Left ventricle myocardium inferior (tissue), 1 donor: Measurements from ENCODE around the gene NPM3. TPM values are rescaled to one million over a fixed set of nuclear protein-coding genes. Genes with fewer than 3 reads are reported as not detected.

Experiments used
- DNase-seq: peaks from one replicate; pipeline ENCODE4 v3.0.0-alpha.2; 2020
- H3K27ac ChIP-seq: fragments of 200-600 bp; replicated peaks from 2 replicates; pipeline ENCODE4 v1.8.0; 2021
- H3K27me3 ChIP-seq: fragments of 200-600 bp; 2 replicates; pipeline ENCODE4 v1.8.0; 2021; ENCODE audit warnings: low read depth
- H3K36me3 ChIP-seq: fragments of 200-600 bp; 2 replicates; pipeline ENCODE4 v1.8.0; 2021
- H3K4me1 ChIP-seq: fragments of 200-600 bp; 2 replicates; pipeline ENCODE4 v1.8.0; 2021
- H3K4me3 ChIP-seq: fragments of 200-600 bp; 2 replicates; pipeline ENCODE4 v1.8.0; 2021; ENCODE audit warnings: mild to moderate bottlenecking, moderate library complexity
- H3K9me3 ChIP-seq: fragments of 200-600 bp; replicated peaks from 2 replicates; pipeline ENCODE4 v1.8.0; 2021
- CTCF ChIP-seq: fragments of 200-600 bp; IDR thresholded peaks from 2 replicates; pipeline ENCODE4 v1.8.0; 2021; ENCODE audit warnings: antibody characterized with exemption, mild to moderate bottlenecking, borderline replicate concordance
- intact Hi-C: fragments of 100-400 bp; cut with micrococcal nuclease; formaldehyde crosslinking; loops from one replicate; pipeline ENCODE4 v1.11.0; 2022
- total RNA-seq: library from RNA; stranded (reverse); fragmentation: NEBNext Ultra II Directional; extraction: Animal tissue kit (Norgen Biotek cat#: 25700); gene quantifications from one replicate; pipeline ENCODE4 v1.2.1, GENCODE V29; 2021
- donor health status: DM: no; HTN: yes; CAD: no; lungs with severe emphysema.

The NPM3 gene
- total RNA-seq, 1 donor from 2014 or later, result 7.9 TPM

- Histone ChIP-seq H3K9me3 (no peaks in the 10 kb centered on the region), H3K36me3 (peaks cover 36% of the 10 kb centered on the region), H3K27ac (peak overlapping the region; percentile 97), H3K4me3 (peak overlapping the region; percentile 89), H3K4me1 (peaks cover 85% of the 10 kb centered on the region), H3K27me3 (no peaks in the 10 kb centered on the region)
- intact Hi-C loops, result no loop called here
- no peak for TF ChIP-seq CTCF
- no peak for DNase-seq
These were observed 31.3 kb upstream of the NPM3 start for GRCh38 chr10:101814466-101815071.

- Histone ChIP-seq H3K36me3 (peaks cover 56% of the 10 kb centered on the region), H3K27me3 (no peaks in the 10 kb centered on the region), H3K9me3 (no peaks in the 10 kb centered on the region), H3K4me3 (no peak overlapping the region), H3K27ac (peak overlapping the region; percentile 97), H3K4me1 (peaks cover 74% of the 10 kb centered on the region)
- DNase-seq, result no peak
- intact Hi-C loops, result no loop called here
- no peak for TF ChIP-seq CTCF
These were observed 29.4 kb upstream of the NPM3 start for GRCh38 chr10:101812606-101813005.

GRCh38 chr10:101807158-101807557 is 23.9 kb upstream of the NPM3 start:
- H3K27me3 ChIP-seq, result no peaks in the 10 kb centered on the region
- H3K9me3 ChIP-seq, result no peaks in the 10 kb centered on the region
- H3K27ac ChIP-seq, result no peak overlapping the region
- intact Hi-C loops, result no loop called here
- no peak overlapping the region for H3K4me3 ChIP-seq
- DNase-seq, result no peak
- H3K4me1 ChIP-seq, result peaks cover 31% of the 10 kb centered on the region
- peaks cover 98% of the 10 kb centered on the region for H3K36me3 ChIP-seq
- TF ChIP-seq CTCF, result no peak

GRCh38 chr10:101803511-101803910 is 20.3 kb upstream of the NPM3 start:
- no peak for TF ChIP-seq CTCF
- peaks cover 98% of the 10 kb centered on the region for H3K36me3 ChIP-seq
- H3K9me3 ChIP-seq, result no peaks in the 10 kb centered on the region
- H3K27me3 ChIP-seq, result no peaks in the 10 kb centered on the region
- intact Hi-C loops, result no loop called here
- no peak for DNase-seq
- no peak overlapping the region for H3K27ac ChIP-seq
- peaks cover 31% of the 10 kb centered on the region for H3K4me1 ChIP-seq
- H3K4me3 ChIP-seq, result no peak overlapping the region

GRCh38 chr10:101797403-101798059 is 14.3 kb upstream of the NPM3 start:
- Histone ChIP-seq H3K27ac (no peak overlapping the region), H3K9me3 (no peaks in the 10 kb centered on the region), H3K4me1 (peaks cover 45% of the 10 kb centered on the region), H3K27me3 (no peaks in the 10 kb centered on the region), H3K4me3 (no peak overlapping the region), H3K36me3 (peaks cover 100% of the 10 kb centered on the region)
- no peak for TF ChIP-seq CTCF
- intact Hi-C loops, result no loop called here
- no peak for DNase-seq
